K562 (cell line): Measurements from ENCODE around the gene NOD1.
"Not testable (repeated sequence)": the region's sequence is repeated elsewhere in the genome, so short reads cannot be mapped to it uniquely, and the experiment has no call there.

Experiments used
- FOXM1 ChIP-seq, 2 experiments: fragments of 450-650 bp in 1 of 2; sonication (generic) in 1 of 2; formaldehyde crosslinking in 1 of 2; IDR thresholded peaks; 2 replicates each; pipeline versions ENCODE4 v1.6.1 to v1.9.0; 2017 to 2022; ENCODE audit warnings: low read depth in 2 of 2, mild to moderate bottlenecking in 2 of 2, missing genetic modification reagents in 1 of 2, moderate library complexity in 1 of 2
- KDM5B ChIP-seq: fragments of 200-600 bp; sonication (generic); IDR thresholded peaks from 2 replicates; pipeline ENCODE4 v1.6.1; 2012; ENCODE audit warnings: low read depth, mild to moderate bottlenecking, moderate library complexity, low read length, control low read depth, inconsistent platforms; ENCODE audit not compliant: insufficient replicate concordance
- POLR2AphosphoS5 ChIP-seq: IDR thresholded peaks from 2 replicates; pipeline ENCODE4 v1.6.1; 2011; ENCODE audit warnings: mild to moderate bottlenecking, low read depth, low read length, moderate library complexity; ENCODE audit not compliant: control insufficient read depth, insufficient read depth
- ZC3H11A ChIP-seq: IDR thresholded peaks from 2 replicates; pipeline ENCODE4 v1.6.1; 2012; ENCODE audit warnings: low read depth, low read length, improper control_type of control experiment
- TF ChIP-seq, protein P1 (sequence below): fragments of 450-650 bp; IDR thresholded peaks from 2 replicates; pipeline ENCODE4 v1.6.1; 2017; ENCODE audit warnings: mild to moderate bottlenecking, moderate library complexity
- TF ChIP-seq, protein P2 (sequence below), 3 experiments: IDR thresholded peaks in 2 of 3; conservative IDR thresholded peaks in 1 of 3; 2 replicates each; pipeline ENCODE4 v1.5.1; 2011 to 2012; ENCODE audit warnings: low read length in 3 of 3, mild to moderate bottlenecking in 3 of 3, control low read depth in 2 of 3, improper control_type of control experiment in 1 of 3, inconsistent platforms in 1 of 3, low read depth in 1 of 3, mixed read lengths in 1 of 3, moderate library complexity in 1 of 3; ENCODE audit not compliant: insufficient read depth in 2 of 3
- TF ChIP-seq, protein P3 (sequence below): fragments of 450-650 bp; IDR thresholded peaks from 2 replicates; pipeline ENCODE4 v1.6.1; 2016; ENCODE audit warnings: mild to moderate bottlenecking, moderate library complexity

DNA sequence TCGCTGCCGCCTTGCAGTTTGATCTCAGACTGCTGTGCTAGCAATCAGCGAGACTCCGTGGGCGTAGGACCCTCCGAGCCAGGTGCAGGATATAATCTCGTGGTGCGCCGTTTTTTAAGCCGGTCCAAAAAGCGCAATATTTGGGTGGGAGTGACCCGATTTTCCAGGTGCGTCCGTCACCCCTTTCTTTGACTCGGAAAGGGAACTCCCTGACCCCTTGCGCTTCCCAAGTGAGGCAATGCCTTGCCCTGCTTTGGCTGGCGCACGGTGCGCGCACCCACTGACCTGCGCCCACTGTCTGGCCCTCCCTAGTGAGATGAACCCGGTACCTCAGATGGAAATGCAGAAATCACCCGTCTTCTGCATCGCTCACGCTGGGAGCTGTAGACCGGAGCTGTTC is 58.5 kb downstream of the NOD1 start:
- TF ChIP-seq, protein P1, sequence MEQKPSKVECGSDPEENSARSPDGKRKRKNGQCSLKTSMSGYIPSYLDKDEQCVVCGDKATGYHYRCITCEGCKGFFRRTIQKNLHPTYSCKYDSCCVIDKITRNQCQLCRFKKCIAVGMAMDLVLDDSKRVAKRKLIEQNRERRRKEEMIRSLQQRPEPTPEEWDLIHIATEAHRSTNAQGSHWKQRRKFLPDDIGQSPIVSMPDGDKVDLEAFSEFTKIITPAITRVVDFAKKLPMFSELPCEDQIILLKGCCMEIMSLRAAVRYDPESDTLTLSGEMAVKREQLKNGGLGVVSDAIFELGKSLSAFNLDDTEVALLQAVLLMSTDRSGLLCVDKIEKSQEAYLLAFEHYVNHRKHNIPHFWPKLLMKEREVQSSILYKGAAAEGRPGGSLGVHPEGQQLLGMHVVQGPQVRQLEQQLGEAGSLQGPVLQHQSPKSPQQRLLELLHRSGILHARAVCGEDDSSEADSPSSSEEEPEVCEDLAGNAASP: not testable (repeated sequence)
- TF ChIP-seq, protein P2, sequence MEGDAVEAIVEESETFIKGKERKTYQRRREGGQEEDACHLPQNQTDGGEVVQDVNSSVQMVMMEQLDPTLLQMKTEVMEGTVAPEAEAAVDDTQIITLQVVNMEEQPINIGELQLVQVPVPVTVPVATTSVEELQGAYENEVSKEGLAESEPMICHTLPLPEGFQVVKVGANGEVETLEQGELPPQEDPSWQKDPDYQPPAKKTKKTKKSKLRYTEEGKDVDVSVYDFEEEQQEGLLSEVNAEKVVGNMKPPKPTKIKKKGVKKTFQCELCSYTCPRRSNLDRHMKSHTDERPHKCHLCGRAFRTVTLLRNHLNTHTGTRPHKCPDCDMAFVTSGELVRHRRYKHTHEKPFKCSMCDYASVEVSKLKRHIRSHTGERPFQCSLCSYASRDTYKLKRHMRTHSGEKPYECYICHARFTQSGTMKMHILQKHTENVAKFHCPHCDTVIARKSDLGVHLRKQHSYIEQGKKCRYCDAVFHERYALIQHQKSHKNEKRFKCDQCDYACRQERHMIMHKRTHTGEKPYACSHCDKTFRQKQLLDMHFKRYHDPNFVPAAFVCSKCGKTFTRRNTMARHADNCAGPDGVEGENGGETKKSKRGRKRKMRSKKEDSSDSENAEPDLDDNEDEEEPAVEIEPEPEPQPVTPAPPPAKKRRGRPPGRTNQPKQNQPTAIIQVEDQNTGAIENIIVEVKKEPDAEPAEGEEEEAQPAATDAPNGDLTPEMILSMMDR (IDR thresholded peaks at IDR 0.05 in 2 of 3, conservative IDR thresholded peaks at IDR 0.05 in 1 of 3; ENCODE audit: insufficient read depth in 2 of 3, low read depth in 1 of 3, low read length in 3 of 3): not testable (repeated sequence)
- TF ChIP-seq ZC3H11A; FOXM1 (IDR thresholded peaks at IDR 0.05; ENCODE audit: low read depth); FOXM1 (CRISPR knock-in tag; IDR thresholded peaks at IDR 0.05; ENCODE audit: low read depth); KDM5B; POLR2AphosphoS5: not testable (repeated sequence)
- TF ChIP-seq, protein P3, sequence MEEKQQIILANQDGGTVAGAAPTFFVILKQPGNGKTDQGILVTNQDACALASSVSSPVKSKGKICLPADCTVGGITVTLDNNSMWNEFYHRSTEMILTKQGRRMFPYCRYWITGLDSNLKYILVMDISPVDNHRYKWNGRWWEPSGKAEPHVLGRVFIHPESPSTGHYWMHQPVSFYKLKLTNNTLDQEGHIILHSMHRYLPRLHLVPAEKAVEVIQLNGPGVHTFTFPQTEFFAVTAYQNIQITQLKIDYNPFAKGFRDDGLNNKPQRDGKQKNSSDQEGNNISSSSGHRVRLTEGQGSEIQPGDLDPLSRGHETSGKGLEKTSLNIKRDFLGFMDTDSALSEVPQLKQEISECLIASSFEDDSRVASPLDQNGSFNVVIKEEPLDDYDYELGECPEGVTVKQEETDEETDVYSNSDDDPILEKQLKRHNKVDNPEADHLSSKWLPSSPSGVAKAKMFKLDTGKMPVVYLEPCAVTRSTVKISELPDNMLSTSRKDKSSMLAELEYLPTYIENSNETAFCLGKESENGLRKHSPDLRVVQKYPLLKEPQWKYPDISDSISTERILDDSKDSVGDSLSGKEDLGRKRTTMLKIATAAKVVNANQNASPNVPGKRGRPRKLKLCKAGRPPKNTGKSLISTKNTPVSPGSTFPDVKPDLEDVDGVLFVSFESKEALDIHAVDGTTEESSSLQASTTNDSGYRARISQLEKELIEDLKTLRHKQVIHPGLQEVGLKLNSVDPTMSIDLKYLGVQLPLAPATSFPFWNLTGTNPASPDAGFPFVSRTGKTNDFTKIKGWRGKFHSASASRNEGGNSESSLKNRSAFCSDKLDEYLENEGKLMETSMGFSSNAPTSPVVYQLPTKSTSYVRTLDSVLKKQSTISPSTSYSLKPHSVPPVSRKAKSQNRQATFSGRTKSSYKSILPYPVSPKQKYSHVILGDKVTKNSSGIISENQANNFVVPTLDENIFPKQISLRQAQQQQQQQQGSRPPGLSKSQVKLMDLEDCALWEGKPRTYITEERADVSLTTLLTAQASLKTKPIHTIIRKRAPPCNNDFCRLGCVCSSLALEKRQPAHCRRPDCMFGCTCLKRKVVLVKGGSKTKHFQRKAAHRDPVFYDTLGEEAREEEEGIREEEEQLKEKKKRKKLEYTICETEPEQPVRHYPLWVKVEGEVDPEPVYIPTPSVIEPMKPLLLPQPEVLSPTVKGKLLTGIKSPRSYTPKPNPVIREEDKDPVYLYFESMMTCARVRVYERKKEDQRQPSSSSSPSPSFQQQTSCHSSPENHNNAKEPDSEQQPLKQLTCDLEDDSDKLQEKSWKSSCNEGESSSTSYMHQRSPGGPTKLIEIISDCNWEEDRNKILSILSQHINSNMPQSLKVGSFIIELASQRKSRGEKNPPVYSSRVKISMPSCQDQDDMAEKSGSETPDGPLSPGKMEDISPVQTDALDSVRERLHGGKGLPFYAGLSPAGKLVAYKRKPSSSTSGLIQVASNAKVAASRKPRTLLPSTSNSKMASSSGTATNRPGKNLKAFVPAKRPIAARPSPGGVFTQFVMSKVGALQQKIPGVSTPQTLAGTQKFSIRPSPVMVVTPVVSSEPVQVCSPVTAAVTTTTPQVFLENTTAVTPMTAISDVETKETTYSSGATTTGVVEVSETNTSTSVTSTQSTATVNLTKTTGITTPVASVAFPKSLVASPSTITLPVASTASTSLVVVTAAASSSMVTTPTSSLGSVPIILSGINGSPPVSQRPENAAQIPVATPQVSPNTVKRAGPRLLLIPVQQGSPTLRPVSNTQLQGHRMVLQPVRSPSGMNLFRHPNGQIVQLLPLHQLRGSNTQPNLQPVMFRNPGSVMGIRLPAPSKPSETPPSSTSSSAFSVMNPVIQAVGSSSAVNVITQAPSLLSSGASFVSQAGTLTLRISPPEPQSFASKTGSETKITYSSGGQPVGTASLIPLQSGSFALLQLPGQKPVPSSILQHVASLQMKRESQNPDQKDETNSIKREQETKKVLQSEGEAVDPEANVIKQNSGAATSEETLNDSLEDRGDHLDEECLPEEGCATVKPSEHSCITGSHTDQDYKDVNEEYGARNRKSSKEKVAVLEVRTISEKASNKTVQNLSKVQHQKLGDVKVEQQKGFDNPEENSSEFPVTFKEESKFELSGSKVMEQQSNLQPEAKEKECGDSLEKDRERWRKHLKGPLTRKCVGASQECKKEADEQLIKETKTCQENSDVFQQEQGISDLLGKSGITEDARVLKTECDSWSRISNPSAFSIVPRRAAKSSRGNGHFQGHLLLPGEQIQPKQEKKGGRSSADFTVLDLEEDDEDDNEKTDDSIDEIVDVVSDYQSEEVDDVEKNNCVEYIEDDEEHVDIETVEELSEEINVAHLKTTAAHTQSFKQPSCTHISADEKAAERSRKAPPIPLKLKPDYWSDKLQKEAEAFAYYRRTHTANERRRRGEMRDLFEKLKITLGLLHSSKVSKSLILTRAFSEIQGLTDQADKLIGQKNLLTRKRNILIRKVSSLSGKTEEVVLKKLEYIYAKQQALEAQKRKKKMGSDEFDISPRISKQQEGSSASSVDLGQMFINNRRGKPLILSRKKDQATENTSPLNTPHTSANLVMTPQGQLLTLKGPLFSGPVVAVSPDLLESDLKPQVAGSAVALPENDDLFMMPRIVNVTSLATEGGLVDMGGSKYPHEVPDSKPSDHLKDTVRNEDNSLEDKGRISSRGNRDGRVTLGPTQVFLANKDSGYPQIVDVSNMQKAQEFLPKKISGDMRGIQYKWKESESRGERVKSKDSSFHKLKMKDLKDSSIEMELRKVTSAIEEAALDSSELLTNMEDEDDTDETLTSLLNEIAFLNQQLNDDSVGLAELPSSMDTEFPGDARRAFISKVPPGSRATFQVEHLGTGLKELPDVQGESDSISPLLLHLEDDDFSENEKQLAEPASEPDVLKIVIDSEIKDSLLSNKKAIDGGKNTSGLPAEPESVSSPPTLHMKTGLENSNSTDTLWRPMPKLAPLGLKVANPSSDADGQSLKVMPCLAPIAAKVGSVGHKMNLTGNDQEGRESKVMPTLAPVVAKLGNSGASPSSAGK: not testable (repeated sequence)
